ENCODE measurements around the gene ELAVL2.

Gene ELAVL2

DNA sequence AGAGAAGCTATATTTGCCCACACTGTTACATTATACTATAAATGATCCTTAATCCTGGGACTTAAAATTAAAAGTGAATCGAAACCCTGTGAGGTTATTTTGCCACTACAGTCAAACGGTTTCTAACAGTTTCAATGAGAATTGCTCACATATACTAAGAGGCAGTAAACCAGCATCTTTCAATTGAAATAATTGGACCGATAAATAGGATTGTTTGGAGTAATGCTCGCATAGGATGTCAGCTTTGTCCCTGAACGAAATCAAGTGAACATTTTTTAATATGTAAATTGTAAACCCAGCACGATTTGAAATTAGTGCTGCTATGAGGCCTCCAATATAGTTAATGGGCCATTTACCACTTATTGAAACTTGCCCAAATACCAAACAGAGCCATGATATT lies 60.5 kb downstream of the ELAVL2 start:
- TF ChIP-seq, protein P1, sequence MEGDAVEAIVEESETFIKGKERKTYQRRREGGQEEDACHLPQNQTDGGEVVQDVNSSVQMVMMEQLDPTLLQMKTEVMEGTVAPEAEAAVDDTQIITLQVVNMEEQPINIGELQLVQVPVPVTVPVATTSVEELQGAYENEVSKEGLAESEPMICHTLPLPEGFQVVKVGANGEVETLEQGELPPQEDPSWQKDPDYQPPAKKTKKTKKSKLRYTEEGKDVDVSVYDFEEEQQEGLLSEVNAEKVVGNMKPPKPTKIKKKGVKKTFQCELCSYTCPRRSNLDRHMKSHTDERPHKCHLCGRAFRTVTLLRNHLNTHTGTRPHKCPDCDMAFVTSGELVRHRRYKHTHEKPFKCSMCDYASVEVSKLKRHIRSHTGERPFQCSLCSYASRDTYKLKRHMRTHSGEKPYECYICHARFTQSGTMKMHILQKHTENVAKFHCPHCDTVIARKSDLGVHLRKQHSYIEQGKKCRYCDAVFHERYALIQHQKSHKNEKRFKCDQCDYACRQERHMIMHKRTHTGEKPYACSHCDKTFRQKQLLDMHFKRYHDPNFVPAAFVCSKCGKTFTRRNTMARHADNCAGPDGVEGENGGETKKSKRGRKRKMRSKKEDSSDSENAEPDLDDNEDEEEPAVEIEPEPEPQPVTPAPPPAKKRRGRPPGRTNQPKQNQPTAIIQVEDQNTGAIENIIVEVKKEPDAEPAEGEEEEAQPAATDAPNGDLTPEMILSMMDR (conservative IDR thresholded peaks at IDR 0.05; ENCODE audit: low read depth), result no peak
- H3K27ac ChIP-seq, result no peak overlapping the region
- ChIA-PET CTCF (interaction anchor here (0.7 kb wide), 1 partner anchor 57 kb away, joined by 3 read pairs; no protein-coding TSS in a partner anchor), POLR2A (ENCODE audit: low non-redundant PET) (no interaction called here)
- no peak for DNase-seq (ENCODE audit: low spot score)

DNA sequence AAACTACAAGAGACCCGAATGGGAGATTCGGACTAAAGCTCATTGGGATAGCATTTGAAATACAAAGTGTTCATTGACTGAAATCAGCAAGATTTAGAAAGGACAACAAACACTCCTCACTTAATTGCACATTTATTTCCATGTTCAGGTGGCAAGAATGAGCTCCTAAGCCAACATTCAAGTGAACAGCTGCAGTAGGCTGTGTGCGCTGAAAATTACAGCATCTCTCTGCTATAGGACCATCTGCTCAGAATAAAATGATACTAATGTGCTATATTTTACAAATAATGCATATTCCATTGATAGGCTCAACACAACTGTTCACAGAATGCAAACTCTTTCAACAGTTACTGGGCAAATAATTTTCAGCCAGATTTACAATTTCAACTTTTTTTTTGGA lies 61.8 kb downstream of the ELAVL2 start:
- no peak overlapping the region for H3K27ac ChIP-seq
- no peak for DNase-seq (ENCODE audit: low spot score)
- TF ChIP-seq, protein P1 (conservative IDR thresholded peaks at IDR 0.05; ENCODE audit: low read depth), result no peak
- ChIA-PET POLR2A (ENCODE audit: low non-redundant PET) (no interaction called here), CTCF (no interaction called here)

DNA sequence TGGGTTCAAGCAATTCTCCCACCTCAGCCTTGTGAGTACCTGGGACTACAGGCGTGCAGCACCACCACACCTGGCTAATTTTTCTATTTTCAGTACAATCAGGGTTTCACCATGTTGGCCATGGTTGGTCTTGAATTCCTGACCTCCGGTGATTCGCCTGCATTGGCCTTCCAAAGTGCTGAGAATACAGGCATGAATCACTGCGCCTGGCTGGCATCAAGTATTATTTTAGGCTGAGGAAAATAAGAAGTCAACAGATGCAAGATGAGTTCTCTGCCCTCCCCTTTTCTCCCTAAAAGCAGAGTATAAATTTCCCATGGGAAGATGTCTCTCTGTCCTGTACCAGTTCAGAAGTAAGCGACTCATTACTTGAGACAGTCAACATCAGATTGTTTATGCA lies 71.5 kb downstream of the ELAVL2 start:
- TF ChIP-seq, protein P1 (conservative IDR thresholded peaks at IDR 0.05; ENCODE audit: low read depth), result no peak
- ChIA-PET CTCF (no interaction called here), POLR2A (ENCODE audit: low non-redundant PET) (no interaction called here)
- peak overlapping the region; percentile 40; the same call in 1 of the 2 replicates for H3K27ac ChIP-seq
- no peak for DNase-seq (ENCODE audit: low spot score)

DNA sequence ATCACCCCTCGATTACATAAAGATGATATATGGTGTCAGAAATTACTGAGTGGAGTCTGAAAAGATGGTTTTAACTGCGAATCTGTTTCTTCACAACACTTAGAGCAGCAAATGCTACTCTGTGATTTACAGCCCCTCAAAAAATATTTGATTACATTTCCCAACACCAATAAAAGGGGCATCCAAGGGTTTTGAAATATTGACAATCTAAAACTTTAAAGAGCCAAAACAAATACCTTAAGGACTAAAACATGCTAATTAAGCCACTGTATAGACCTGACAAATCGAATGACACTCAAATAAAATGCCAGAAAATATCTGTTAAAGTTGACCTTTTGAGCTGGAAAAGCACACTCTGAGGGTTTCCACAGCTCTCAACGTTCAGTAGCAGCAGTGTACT lies 73.2 kb downstream of the ELAVL2 start:
- H3K27ac ChIP-seq, result no peak overlapping the region
- ChIA-PET POLR2A (ENCODE audit: low non-redundant PET) (no interaction called here), CTCF (interaction anchor here (0.7 kb wide), 1 partner anchor 50 kb away, joined by 4 read pairs; no protein-coding TSS in a partner anchor)
- no peak for DNase-seq (ENCODE audit: low spot score)
- TF ChIP-seq, protein P1 (conservative IDR thresholded peaks at IDR 0.05; ENCODE audit: low read depth), result no peak

DNA sequence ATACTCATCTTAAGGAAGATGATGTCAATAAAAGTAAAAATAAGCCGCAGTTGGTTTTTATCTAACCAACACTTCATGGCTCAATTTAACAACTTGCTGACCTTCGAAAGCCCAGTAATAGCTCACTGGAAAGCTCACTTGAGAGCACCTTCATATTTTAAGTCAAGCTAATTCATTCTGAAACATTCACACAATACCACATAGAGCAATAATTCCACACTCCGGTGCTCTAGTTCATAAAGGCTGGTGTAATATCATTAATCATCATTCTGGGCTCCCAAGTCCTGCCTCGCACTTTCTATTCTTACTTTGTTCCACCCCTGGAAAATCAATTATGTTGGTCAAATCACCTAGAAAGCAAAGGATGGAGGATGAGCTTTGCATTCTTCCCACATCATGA lies 74.4 kb downstream of the ELAVL2 start:
- ChIA-PET POLR2A (ENCODE audit: low non-redundant PET) (no interaction called here), CTCF (no interaction called here)
- DNase-seq (ENCODE audit: low spot score), result no peak
- no peak overlapping the region for H3K27ac ChIP-seq
- TF ChIP-seq, protein P1 (conservative IDR thresholded peaks at IDR 0.05; ENCODE audit: low read depth), result no peak

DNA sequence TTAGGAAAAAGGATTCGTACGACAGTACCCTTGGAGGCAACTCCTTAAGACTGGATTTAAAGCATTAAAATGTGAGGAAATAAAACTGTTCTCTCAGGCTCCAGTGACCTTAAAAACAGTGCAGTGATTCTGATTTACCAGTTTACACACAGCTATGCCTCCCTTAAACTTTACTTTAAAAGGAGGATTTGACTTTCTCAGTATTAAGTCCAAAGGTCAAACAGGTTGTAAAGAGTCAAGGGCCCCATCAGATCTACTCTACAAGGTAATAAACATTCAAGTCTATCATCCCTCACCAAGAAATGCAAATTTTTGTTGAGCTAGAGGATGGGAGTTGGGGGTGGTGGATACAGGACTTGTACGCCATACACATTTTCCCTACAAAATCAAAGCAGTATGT lies 75.2 kb downstream of the ELAVL2 start:
- TF ChIP-seq, protein P1 (conservative IDR thresholded peaks at IDR 0.05; ENCODE audit: low read depth), result no peak
- ChIA-PET CTCF (no interaction called here), POLR2A (ENCODE audit: low non-redundant PET) (no interaction called here)
- DNase-seq (ENCODE audit: low spot score), result no peak
- H3K27ac ChIP-seq, result no peak overlapping the region
